OCI-LY7 (cell line): ENCODE data around the gene DOK7. TPM values are rescaled to one million over a fixed set of nuclear protein-coding genes. Genes with fewer than 3 reads are reported as not detected.

Source experiments
- BruUV-seq: library from RNA; stranded (reverse); fragments of 400-500 nt; replicated peaks from 2 replicates; lab custom pipeline; 2021; lab: Mats Ljungman, UMichigan
- CTCF ChIA-PET: fragments of 300-600 bp; sonication (Branson Sonifier 250); formaldehyde crosslinking; loops from one replicate; lab custom pipeline; 2022; ENCODE audit warnings: antibody characterized with exemption; ENCODE audit not compliant: unreplicated experiment; lab: Charles Lee
- POLR2A ChIA-PET: fragments of 300-600 bp; sonication (Branson Sonifier 250); formaldehyde crosslinking; loops from one replicate; lab custom pipeline; 2022; ENCODE audit warnings: antibody characterized with exemption; lab: Charles Lee
- DNase-seq: peaks from one replicate; pipeline ENCODE4 v3.0.0-alpha.2; 2015; ENCODE audit warnings: low spot score
- H2AFZ ChIP-seq: fragments of 200-600 bp; sonication (generic), shearing (Covaris generic); 2 replicates; pipeline ENCODE4 v1.6.1; 2014; ENCODE audit warnings: mild to moderate bottlenecking, antibody characterized with exemption, low read length, moderate library complexity
- H3K27ac ChIP-seq: fragments of 200-600 bp; sonication (generic); 2 replicates; pipeline ENCODE4 v1.5.1; 2014; ENCODE audit warnings: mixed run types, low read depth, mild to moderate bottlenecking, moderate library complexity, low read length, inconsistent platforms; ENCODE audit not compliant: poor library complexity, severe bottlenecking
- H3K36me3 ChIP-seq: fragments of 200-600 bp; sonication (generic); 2 replicates; pipeline ENCODE4 v1.6.1; 2014; ENCODE audit warnings: mild to moderate bottlenecking, antibody characterized with exemption, low read length, moderate library complexity, mixed read lengths; ENCODE audit not compliant: insufficient read depth
- H3K4me1 ChIP-seq: fragments of 200-600 bp; sonication (generic); 2 replicates; pipeline ENCODE4 v1.5.1; 2014; ENCODE audit warnings: mild to moderate bottlenecking, low read length; ENCODE audit not compliant: insufficient read depth, poor library complexity, severe bottlenecking
- H3K4me2 ChIP-seq: fragments of 200-600 bp; sonication (generic); 2 replicates; pipeline ENCODE4 v1.6.1; 2014; ENCODE audit warnings: mild to moderate bottlenecking, low read length
- H3K4me3 ChIP-seq: fragments of 200-600 bp; sonication (generic); 2 replicates; pipeline ENCODE4 v1.5.1; 2014; ENCODE audit warnings: mild to moderate bottlenecking, low read depth, low read length; ENCODE audit not compliant: poor library complexity, severe bottlenecking
- H3K79me2 ChIP-seq: fragments of 200-600 bp; sonication (generic); 2 replicates; pipeline ENCODE4 v1.6.1; 2016; ENCODE audit warnings: low read depth, mild to moderate bottlenecking, low read length, moderate library complexity, mixed read lengths; ENCODE audit not compliant: insufficient read depth
- H3K9me2 ChIP-seq: fragments of 200-600 bp; sonication (generic); 2 replicates; pipeline ENCODE4 v1.6.1; 2016; ENCODE audit warnings: mild to moderate bottlenecking, low read length, mixed read lengths; ENCODE audit not compliant: insufficient read depth
- H3K9me3 ChIP-seq: fragments of 200-600 bp; sonication (generic); 2 replicates; pipeline ENCODE4 v1.6.1; 2014; ENCODE audit warnings: mild to moderate bottlenecking, mixed run types, low read length, mixed read lengths
- H4K20me1 ChIP-seq: fragments of 200-600 bp; sonication (generic); 2 replicates; pipeline ENCODE4 v1.6.1; 2014; ENCODE audit warnings: mild to moderate bottlenecking, antibody characterized with exemption, low read length, moderate library complexity, mixed read lengths; ENCODE audit not compliant: insufficient read depth
- CTCF ChIP-seq: fragments of 200-600 bp; sonication (generic); conservative IDR thresholded peaks from 2 replicates; pipeline ENCODE4 v1.5.1; 2014; ENCODE audit warnings: mild to moderate bottlenecking, antibody characterized with exemption, low read length, moderate library complexity, mixed read lengths
- EZH2phosphoT487 ChIP-seq: fragments of 200-600 bp; sonication (generic); IDR thresholded peaks from 2 replicates; pipeline ENCODE4 v1.6.1; 2018; ENCODE audit warnings: low read depth, borderline replicate concordance, mild to moderate bottlenecking, mixed run types, antibody characterized with exemption, low read length, moderate library complexity, mixed read lengths
- intact Hi-C: fragments of 100-400 bp; cut with micrococcal nuclease; formaldehyde crosslinking; loops from one replicate; pipeline ENCODE4 v1.10.0; 2022; ENCODE audit not compliant: unreplicated experiment
- total RNA-seq, 2 experiments: library from RNA; depleted of rRNA in 1 of 2; stranded (reverse); fragments of >200 nt in 1 of 2; shearing (Covaris generic) in 1 of 2; gene quantifications; 2 replicates each; pipeline ENCODE4 v1.2.3, GENCODE V29; 2014 to 2022

The DOK7 gene
- total RNA-seq, 2 experiments from 2014 or later = 1.5 TPM; not detected in 1

- POLR2A ChIA-PET = no interaction called here
- H3K4me3 ChIP-seq = no peak overlapping the region
- BruUV-seq = no TSS peak
- H3K9me2 ChIP-seq = no peaks in the 10 kb centered on the region
- no peak overlapping the region for H3K4me2 ChIP-seq
- no peak overlapping the region for H3K27ac ChIP-seq
- peaks cover 15% of the 10 kb centered on the region; the same call in 1 of the 2 replicates for H3K36me3 ChIP-seq
- no peak for DNase-seq
- H2AFZ ChIP-seq = no peak overlapping the region
- H3K9me3 ChIP-seq = no peaks in the 10 kb centered on the region
- no peaks in the 10 kb centered on the region for H3K79me2 ChIP-seq
- no peak for TF ChIP-seq EZH2phosphoT487
- TF ChIP-seq CTCF = no peak
- no peaks in the 10 kb centered on the region for H4K20me1 ChIP-seq
- intact Hi-C loops = no loop called here
- CTCF ChIA-PET = no interaction called here
- no peaks in the 10 kb centered on the region for H3K4me1 ChIP-seq
These were observed 40.1 kb downstream of the DOK7 start for GRCh38 chr4:3502941-3503936.

GRCh38 chr4:3505231-3505630 lies 42.1 kb downstream of the DOK7 start:
- no peaks in the 10 kb centered on the region for H3K9me3 ChIP-seq
- ChIA-PET POLR2A (no interaction called here), CTCF (no interaction called here)
- no peak overlapping the region for H2AFZ ChIP-seq
- peaks cover 30% of the 10 kb centered on the region for H3K36me3 ChIP-seq
- no peak overlapping the region for H3K27ac ChIP-seq
- H3K9me2 ChIP-seq = no peaks in the 10 kb centered on the region
- intact Hi-C loops = no loop called here
- H3K4me1 ChIP-seq = no peaks in the 10 kb centered on the region
- no peak overlapping the region for H3K4me3 ChIP-seq
- H3K79me2 ChIP-seq = no peaks in the 10 kb centered on the region
- no TSS peak for BruUV-seq
- no peaks in the 10 kb centered on the region for H4K20me1 ChIP-seq
- no peak for DNase-seq
- TF ChIP-seq EZH2phosphoT487 (no peak), CTCF (no peak)
- no peak overlapping the region for H3K4me2 ChIP-seq

GRCh38 chr4:3508542-3508941 lies 45.4 kb downstream of the DOK7 start:
- BruUV-seq = no TSS peak
- peaks cover 59% of the 10 kb centered on the region for H3K36me3 ChIP-seq
- CTCF ChIA-PET = no interaction called here

More at GRCh38 chr4:3508542-3508941, 45.4 kb downstream of the DOK7 start:
- Histone ChIP-seq H3K27ac (no peak overlapping the region), H4K20me1 (no peaks in the 10 kb centered on the region), H3K4me1 (no peaks in the 10 kb centered on the region), H3K9me3 (no peaks in the 10 kb centered on the region), H3K79me2 (no peaks in the 10 kb centered on the region), H3K4me2 (no peak overlapping the region), H3K4me3 (no peak overlapping the region), H3K9me2 (no peaks in the 10 kb centered on the region), H2AFZ (no peak overlapping the region)
- intact Hi-C loops = no loop called here
- no peak for TF ChIP-seq EZH2phosphoT487
- TF ChIP-seq CTCF = no peak
- POLR2A ChIA-PET = no interaction called here
- DNase-seq = no peak
